Left ventricle myocardium inferior (tissue), 1 donor: ENCODE results near the gene SCAF8. TPM values are rescaled to one million over a fixed set of nuclear protein-coding genes. Genes with fewer than 3 reads are reported as not detected.

Experiments used
- DNase-seq: peaks from one replicate; pipeline ENCODE4 v3.0.0-alpha.2; 2020
- H3K27ac ChIP-seq: fragments of 200-600 bp; replicated peaks from 2 replicates; pipeline ENCODE4 v1.8.0; 2021
- H3K27me3 ChIP-seq: fragments of 200-600 bp; 2 replicates; pipeline ENCODE4 v1.8.0; 2021; ENCODE audit warnings: low read depth
- H3K36me3 ChIP-seq: fragments of 200-600 bp; 2 replicates; pipeline ENCODE4 v1.8.0; 2021
- H3K4me1 ChIP-seq: fragments of 200-600 bp; 2 replicates; pipeline ENCODE4 v1.8.0; 2021
- H3K4me3 ChIP-seq: fragments of 200-600 bp; 2 replicates; pipeline ENCODE4 v1.8.0; 2021; ENCODE audit warnings: mild to moderate bottlenecking, moderate library complexity
- H3K9me3 ChIP-seq: fragments of 200-600 bp; replicated peaks from 2 replicates; pipeline ENCODE4 v1.8.0; 2021
- CTCF ChIP-seq: fragments of 200-600 bp; IDR thresholded peaks from 2 replicates; pipeline ENCODE4 v1.8.0; 2021; ENCODE audit warnings: antibody characterized with exemption, mild to moderate bottlenecking, borderline replicate concordance
- intact Hi-C: fragments of 100-400 bp; cut with micrococcal nuclease; formaldehyde crosslinking; loops from one replicate; pipeline ENCODE4 v1.11.0; 2022
- total RNA-seq: library from RNA; stranded (reverse); fragmentation: NEBNext Ultra II Directional; extraction: Animal tissue kit (Norgen Biotek cat#: 25700); gene quantifications from one replicate; pipeline ENCODE4 v1.2.1, GENCODE V29; 2021
- donor health status: DM: no; HTN: yes; CAD: no; lungs with severe emphysema.

The SCAF8 gene
- total RNA-seq, 1 donor from 2014 or later: 54.2 TPM

- Histone ChIP-seq H3K4me1 (peaks cover 25% of the 10 kb centered on the region), H3K9me3 (no peaks in the 10 kb centered on the region), H3K27me3 (no peaks in the 10 kb centered on the region), H3K4me3 (no peak overlapping the region), H3K27ac (no peak overlapping the region), H3K36me3 (peaks cover 22% of the 10 kb centered on the region)
- DNase-seq: no peak
- intact Hi-C loops: no loop called here
- TF ChIP-seq CTCF: no peak
These were observed 53.1 kb downstream of the SCAF8 start for GRCh38 chr6:154786144-154786868.

- no peak overlapping the region for H3K4me3 ChIP-seq
- no peaks in the 10 kb centered on the region for H3K27me3 ChIP-seq
- peaks cover 44% of the 10 kb centered on the region for H3K36me3 ChIP-seq
- H3K4me1 ChIP-seq: peaks cover 31% of the 10 kb centered on the region
- no peaks in the 10 kb centered on the region for H3K9me3 ChIP-seq
- TF ChIP-seq CTCF: no peak
- no peak overlapping the region for H3K27ac ChIP-seq
- DNase-seq: no peak
- intact Hi-C loops: loop anchor here (10.0 kb wide), 1 partner anchor 57 kb away; the partner anchor contains the start of gene SCAF8
These were observed 58.5 kb downstream of the SCAF8 start for GRCh38 chr6:154791556-154792317.

GRCh38 chr6:154792325-154792724 lies 59.1 kb downstream of the SCAF8 start:
- intact Hi-C loops: loop anchor here (10.0 kb wide), 1 partner anchor 58 kb away; the partner anchor contains the start of gene SCAF8
- H3K27ac ChIP-seq: no peak overlapping the region

GRCh38 chr6:154792761-154793160 lies 59.5 kb downstream of the SCAF8 start:
- intact Hi-C loops: loop anchor here (10.0 kb wide), 1 partner anchor 58 kb away; the partner anchor contains the start of gene SCAF8
- no peaks in the 10 kb centered on the region for H3K9me3 ChIP-seq
- no peak for DNase-seq
- H3K36me3 ChIP-seq: peaks cover 53% of the 10 kb centered on the region
- no peak overlapping the region for H3K4me3 ChIP-seq
- H3K27me3 ChIP-seq: no peaks in the 10 kb centered on the region
- H3K4me1 ChIP-seq: peaks cover 22% of the 10 kb centered on the region
- TF ChIP-seq CTCF: no peak
- no peak overlapping the region for H3K27ac ChIP-seq

More at GRCh38 chr6:154792325-154792724, 59.1 kb downstream of the SCAF8 start:
- TF ChIP-seq CTCF: no peak
- H3K4me1 ChIP-seq: peaks cover 25% of the 10 kb centered on the region
- no peaks in the 10 kb centered on the region for H3K27me3 ChIP-seq
- peaks cover 50% of the 10 kb centered on the region for H3K36me3 ChIP-seq
- DNase-seq: no peak
- no peak overlapping the region for H3K4me3 ChIP-seq
- H3K9me3 ChIP-seq: no peaks in the 10 kb centered on the region

GRCh38 chr6:154796484-154796883 lies 63.3 kb downstream of the SCAF8 start:
- DNase-seq: no peak
- intact Hi-C loops: loop anchor here (10.0 kb wide), 1 partner anchor 62 kb away; the partner anchor contains the start of gene SCAF8
- Histone ChIP-seq H3K36me3 (peaks cover 52% of the 10 kb centered on the region), H3K4me3 (no peak overlapping the region), H3K27me3 (no peaks in the 10 kb centered on the region), H3K4me1 (peaks cover 31% of the 10 kb centered on the region), H3K9me3 (no peaks in the 10 kb centered on the region), H3K27ac (no peak overlapping the region)
- TF ChIP-seq CTCF: no peak
